Activated CD4-positive, alpha-beta T cell treated with anti-CD3 and anti-CD28 coated beads, Interleukin-2, amount 10 ng/mL, durations not matched to agents 7 days and 5 days (primary cell): Measurements from ENCODE around the gene H2BK1. TPM values are rescaled to one million over a fixed set of nuclear protein-coding genes. Genes with fewer than 3 reads are reported as not detected.

Experiments
- CTCF ChIA-PET: fragments of 350-600 bp; sonication (Branson Sonifier 250); formaldehyde crosslinking; loops from one replicate; lab custom pipeline; 2021; ENCODE audit warnings: antibody characterized with exemption; lab: Charles Lee
- POLR2A ChIA-PET: fragments of 350-600 bp; sonication (Branson Sonifier 250); formaldehyde crosslinking; loops from one replicate; lab custom pipeline; 2021; ENCODE audit warnings: antibody characterized with exemption; lab: Charles Lee
- DNase-seq: peaks from one replicate; pipeline ENCODE4 v3.0.0-alpha.2; 2020
- H3K27ac Mint-ChIP-seq: one replicate; pipeline ENCODE4 v1.8.0; 2021; ENCODE audit warnings: mild to moderate bottlenecking, moderate library complexity, mixed read lengths
- H3K27me3 Mint-ChIP-seq: one replicate; pipeline ENCODE4 v1.8.0; 2021; ENCODE audit warnings: mixed read lengths
- H3K36me3 Mint-ChIP-seq: one replicate; pipeline ENCODE4 v1.8.0; 2021; ENCODE audit warnings: low read depth, mixed read lengths
- H3K4me1 Mint-ChIP-seq: one replicate; pipeline ENCODE4 v1.8.0; 2021; ENCODE audit warnings: mixed read lengths
- H3K4me3 Mint-ChIP-seq: one replicate; pipeline ENCODE4 v1.8.0; 2021; ENCODE audit warnings: mild to moderate bottlenecking, moderate library complexity, mixed read lengths
- H3K9me3 Mint-ChIP-seq: one replicate; pipeline ENCODE4 v1.8.0; 2021; ENCODE audit warnings: mixed read lengths
- total RNA-seq, 2 experiments: library from RNA; stranded (reverse); gene quantifications; one replicate each; pipeline ENCODE4 v1.2.3, GENCODE V29; 2021

The H2BK1 gene
- total RNA-seq = not detected

GRCh38 chr7:151210087-151210854 is at the start of gene H2BK1:
H2BK1 (minus strand) TSS chr7:151210488; CDS start chr7:151210318, 170 bp downstream.
- no peak within 1 kb of the TSS for H3K4me3 Mint-ChIP-seq
- ChIA-PET POLR2A (no interaction called here), CTCF (interaction anchor here (0.7 to 1.2 kb wide), 3 partner anchors 26 to 108 kb away, joined by 3 to 4 read pairs (median 3); no protein-coding TSS in a partner anchor)
- H3K9me3 Mint-ChIP-seq = no peaks in the 10 kb centered on the region
- DNase-seq = no peak
- H3K36me3 Mint-ChIP-seq = peaks cover 22% of the 10 kb centered on the region
- no peak within 1 kb of the TSS for H3K27ac Mint-ChIP-seq
- peaks cover 8% of the 10 kb centered on the region for H3K27me3 Mint-ChIP-seq
- H3K4me1 Mint-ChIP-seq = peaks cover 25% of the 10 kb centered on the region

GRCh38 chr7:151257990-151258389 is 47.7 kb upstream of the H2BK1 start:
- Mint-ChIP-seq H3K4me3 (no peak overlapping the region), H3K36me3 (no peaks in the 10 kb centered on the region), H3K27ac (no peak overlapping the region), H3K4me1 (no peaks in the 10 kb centered on the region), H3K27me3 (peaks cover 23% of the 10 kb centered on the region), H3K9me3 (no peaks in the 10 kb centered on the region)
- DNase-seq = no peak
- POLR2A ChIA-PET = no interaction called here
- CTCF ChIA-PET = interaction anchor here (6.7 kb wide), 1 partner anchor 13 kb away, joined by 40 read pairs; no protein-coding TSS in a partner anchor

GRCh38 chr7:151256410-151257045 is 46.2 kb upstream of the H2BK1 start:
- ChIA-PET CTCF (interaction anchor here (0.6 to 6.7 kb wide), 4 partner anchors 9 to 486 kb away, joined by 3 to 40 read pairs (median 4); no protein-coding TSS in a partner anchor), POLR2A (no interaction called here)
- H3K27me3 Mint-ChIP-seq = peaks cover 30% of the 10 kb centered on the region

GRCh38 chr7:151255390-151255789 is 45.1 kb upstream of the H2BK1 start:
- H3K27me3 Mint-ChIP-seq = peaks cover 40% of the 10 kb centered on the region
- no peak overlapping the region for H3K27ac Mint-ChIP-seq
- H3K4me1 Mint-ChIP-seq = peaks cover 5% of the 10 kb centered on the region
- ChIA-PET POLR2A (no interaction called here), CTCF (interaction anchor here (0.7 to 6.7 kb wide), 3 partner anchors 11 to 388 kb away, joined by 3 to 40 read pairs (median 3); no protein-coding TSS in a partner anchor)
- H3K36me3 Mint-ChIP-seq = no peaks in the 10 kb centered on the region
- DNase-seq = no peak
- no peak overlapping the region for H3K4me3 Mint-ChIP-seq
- no peaks in the 10 kb centered on the region for H3K9me3 Mint-ChIP-seq

More at GRCh38 chr7:151256410-151257045, 46.2 kb upstream of the H2BK1 start:
- no peak overlapping the region for H3K27ac Mint-ChIP-seq
- no peak for DNase-seq
- no peaks in the 10 kb centered on the region for H3K36me3 Mint-ChIP-seq
- H3K9me3 Mint-ChIP-seq = no peaks in the 10 kb centered on the region
- H3K4me1 Mint-ChIP-seq = peaks cover 3% of the 10 kb centered on the region
- no peak overlapping the region for H3K4me3 Mint-ChIP-seq

GRCh38 chr7:151254851-151255250 is 44.6 kb upstream of the H2BK1 start:
- no peak for DNase-seq
- Mint-ChIP-seq H3K4me3 (no peak overlapping the region), H3K4me1 (peaks cover 5% of the 10 kb centered on the region), H3K27ac (no peak overlapping the region), H3K27me3 (peaks cover 46% of the 10 kb centered on the region), H3K9me3 (no peaks in the 10 kb centered on the region), H3K36me3 (no peaks in the 10 kb centered on the region)
- ChIA-PET POLR2A (no interaction called here), CTCF (interaction anchor here (1.2 to 6.7 kb wide), 2 partner anchors 10 to 13 kb away, joined by 3 to 40 read pairs; no protein-coding TSS in a partner anchor)

- no peaks in the 10 kb centered on the region for H3K9me3 Mint-ChIP-seq
- no peak for DNase-seq
- H3K27ac Mint-ChIP-seq = no peak overlapping the region
- peaks cover 9% of the 10 kb centered on the region for H3K4me1 Mint-ChIP-seq
- H3K27me3 Mint-ChIP-seq = peaks cover 51% of the 10 kb centered on the region
- CTCF ChIA-PET = interaction anchor here (6.7 kb wide), 1 partner anchor 10 kb away, joined by 40 read pairs; no protein-coding TSS in a partner anchor
- no peak overlapping the region for H3K4me3 Mint-ChIP-seq
- H3K36me3 Mint-ChIP-seq = no peaks in the 10 kb centered on the region
- POLR2A ChIA-PET = no interaction called here
Observed at GRCh38 chr7:151254316-151254715, 44.0 kb upstream of the H2BK1 start.

- no peak overlapping the region for H3K27ac Mint-ChIP-seq
Observed at GRCh38 chr7:151252961-151253711, 42.8 kb upstream of the H2BK1 start.

GRCh38 chr7:151252561-151252835 is 42.2 kb upstream of the H2BK1 start:
- no peak overlapping the region for H3K27ac Mint-ChIP-seq

More at GRCh38 chr7:151252961-151253711, 42.8 kb upstream of the H2BK1 start:
- Mint-ChIP-seq H3K27me3 (peaks cover 57% of the 10 kb centered on the region), H3K9me3 (no peaks in the 10 kb centered on the region), H3K4me1 (peaks cover 14% of the 10 kb centered on the region), H3K36me3 (no peaks in the 10 kb centered on the region), H3K4me3 (no peak overlapping the region)
- ChIA-PET POLR2A (no interaction called here), CTCF (interaction anchor here (0.7 to 2.1 kb wide), 4 partner anchors 10 to 122 kb away, joined by 3 to 13 read pairs (median 3); no protein-coding TSS in a partner anchor)
- no peak for DNase-seq

GRCh38 chr7:151251689-151252560 is 41.6 kb upstream of the H2BK1 start:
- ChIA-PET POLR2A (no interaction called here), CTCF (interaction anchor here (1.1 to 2.1 kb wide), 4 partner anchors 8 to 121 kb away, joined by 3 to 13 read pairs (median 4); no protein-coding TSS in a partner anchor)
- Mint-ChIP-seq H3K27me3 (peaks cover 67% of the 10 kb centered on the region), H3K27ac (no peak overlapping the region), H3K36me3 (no peaks in the 10 kb centered on the region), H3K4me1 (peaks cover 17% of the 10 kb centered on the region), H3K4me3 (no peak overlapping the region), H3K9me3 (no peaks in the 10 kb centered on the region)
- DNase-seq = no peak

More at GRCh38 chr7:151252561-151252835, 42.2 kb upstream of the H2BK1 start:
- peaks cover 61% of the 10 kb centered on the region for H3K27me3 Mint-ChIP-seq
- CTCF ChIA-PET = interaction anchor here (0.7 to 2.1 kb wide), 4 partner anchors 9 to 121 kb away, joined by 3 to 13 read pairs (median 3); no protein-coding TSS in a partner anchor
- POLR2A ChIA-PET = no interaction called here
- H3K4me3 Mint-ChIP-seq = no peak overlapping the region
- no peaks in the 10 kb centered on the region for H3K36me3 Mint-ChIP-seq
- no peak for DNase-seq
- peaks cover 17% of the 10 kb centered on the region for H3K4me1 Mint-ChIP-seq
- no peaks in the 10 kb centered on the region for H3K9me3 Mint-ChIP-seq

GRCh38 chr7:151251328-151251688 is 41.0 kb upstream of the H2BK1 start:
- Mint-ChIP-seq H3K4me1 (peaks cover 17% of the 10 kb centered on the region), H3K4me3 (no peak overlapping the region), H3K36me3 (no peaks in the 10 kb centered on the region), H3K27ac (no peak overlapping the region), H3K27me3 (peaks cover 70% of the 10 kb centered on the region), H3K9me3 (no peaks in the 10 kb centered on the region)
- POLR2A ChIA-PET = no interaction called here
- DNase-seq = no peak
- CTCF ChIA-PET = interaction anchor here (1.3 to 2.1 kb wide), 3 partner anchors 8 to 69 kb away, joined by 3 to 13 read pairs (median 4); no protein-coding TSS in a partner anchor

- Mint-ChIP-seq H3K9me3 (no peaks in the 10 kb centered on the region), H3K4me3 (no peak overlapping the region), H3K36me3 (no peaks in the 10 kb centered on the region), H3K27ac (no peak overlapping the region), H3K27me3 (peaks cover 74% of the 10 kb centered on the region), H3K4me1 (peaks cover 23% of the 10 kb centered on the region)
- DNase-seq = no peak
- ChIA-PET POLR2A (no interaction called here), CTCF (interaction anchor here (1.3 to 1.5 kb wide), 2 partner anchors 37 to 68 kb away, joined by 3 to 4 read pairs; no protein-coding TSS in a partner anchor)
Observed at GRCh38 chr7:151250181-151251132, 40.2 kb upstream of the H2BK1 start.
